Parathyroid adenoma (tissue), 2 donors: ENCODE measurements around the gene REEP6.
"Not testable (repeated sequence)": the region's sequence is repeated elsewhere in the genome, so short reads cannot be mapped to it uniquely, and the experiment has no call there.

Experiments
- H2AFZ ChIP-seq: fragments of 300-600 bp; sonication (generic); one replicate; pipeline ENCODE4 v1.7.0; 2017; ENCODE audit warnings: antibody characterized with exemption, mild to moderate bottlenecking
- H3K27ac ChIP-seq: fragments of 300-600 bp; sonication (generic); one replicate; pipeline ENCODE4 v1.7.0; 2017
- H3K27me3 ChIP-seq: fragments of 300-600 bp; sonication (generic); one replicate; pipeline ENCODE4 v1.7.0; 2017; ENCODE audit warnings: low read length; ENCODE audit not compliant: control insufficient read depth, insufficient read depth
- H3K36me3 ChIP-seq: fragments of 300-600 bp; sonication (generic); one replicate; pipeline ENCODE4 v1.7.0; 2017; ENCODE audit warnings: low read length; ENCODE audit not compliant: control insufficient read depth, insufficient read depth
- H3K4me1 ChIP-seq: fragments of 300-600 bp; sonication (generic); one replicate; pipeline ENCODE4 v1.7.0; 2017; ENCODE audit warnings: control low read depth
- H3K4me2 ChIP-seq: fragments of 300-600 bp; sonication (generic); one replicate; pipeline ENCODE4 v1.7.0; 2017; ENCODE audit warnings: low read length
- H3K4me3 ChIP-seq: fragments of 300-600 bp; sonication (generic); one replicate; pipeline ENCODE4 v1.7.0; 2017; ENCODE audit warnings: low read depth, low read length
- H3K79me2 ChIP-seq: fragments of 300-600 bp; sonication (generic); one replicate; pipeline ENCODE4 v1.7.0; 2017; ENCODE audit warnings: control low read depth
- H3K9ac ChIP-seq: fragments of 300-600 bp; sonication (generic); one replicate; pipeline ENCODE4 v1.7.0; 2017; ENCODE audit warnings: mild to moderate bottlenecking
- H3K9me3 ChIP-seq: fragments of 300-600 bp; sonication (generic); one replicate; pipeline ENCODE4 v1.7.0; 2017; ENCODE audit warnings: low read length; ENCODE audit not compliant: control insufficient read depth
- CTCF ChIP-seq: fragments of 300-600 bp; sonication (generic); IDR thresholded peaks from one replicate; pipeline ENCODE4 v1.7.0; 2017; ENCODE audit warnings: antibody characterized with exemption, mild to moderate bottlenecking
- donor health status: primary hyperparathyroidism.

REEP6 gene

GRCh38 chr19:1532003-1532402 lies 41.0 kb downstream of the REEP6 start:
- TF ChIP-seq CTCF, result no peak
- Histone ChIP-seq H3K79me2 (no peaks in the 10 kb centered on the region), H3K4me2 (no peak overlapping the region), H3K4me1 (no peaks in the 10 kb centered on the region), H3K4me3 (no peak overlapping the region), H3K27ac (no peak overlapping the region), H2AFZ (no peak overlapping the region), H3K9me3 (no peaks in the 10 kb centered on the region), H3K36me3 (no peaks in the 10 kb centered on the region), H3K27me3 (no peaks in the 10 kb centered on the region), H3K9ac (no peak overlapping the region)

GRCh38 chr19:1533510-1534150 lies 42.6 kb downstream of the REEP6 start:
- no peaks in the 10 kb centered on the region for H3K4me1 ChIP-seq
- H2AFZ ChIP-seq, result no peak overlapping the region
- no peak for TF ChIP-seq CTCF
- H3K27me3 ChIP-seq, result no peaks in the 10 kb centered on the region
- H3K9me3 ChIP-seq, result no peaks in the 10 kb centered on the region
- no peaks in the 10 kb centered on the region for H3K79me2 ChIP-seq
- no peak overlapping the region for H3K9ac ChIP-seq
- no peak overlapping the region for H3K27ac ChIP-seq
- no peak overlapping the region for H3K4me2 ChIP-seq
- no peaks in the 10 kb centered on the region for H3K36me3 ChIP-seq
- no peak overlapping the region for H3K4me3 ChIP-seq

- no peak for TF ChIP-seq CTCF
- no peaks in the 10 kb centered on the region for H3K27me3 ChIP-seq
- no peak overlapping the region for H3K27ac ChIP-seq
- H3K36me3 ChIP-seq, result no peaks in the 10 kb centered on the region
- H3K9ac ChIP-seq, result no peak overlapping the region
- no peak overlapping the region for H2AFZ ChIP-seq
- no peaks in the 10 kb centered on the region for H3K79me2 ChIP-seq
- H3K4me1 ChIP-seq, result no peaks in the 10 kb centered on the region
- no peak overlapping the region for H3K4me2 ChIP-seq
- no peak overlapping the region for H3K4me3 ChIP-seq
- H3K9me3 ChIP-seq, result no peaks in the 10 kb centered on the region
Measured at GRCh38 chr19:1534972-1535371, 44.0 kb downstream of the REEP6 start.

GRCh38 chr19:1535699-1536098 lies 44.7 kb downstream of the REEP6 start:
- H3K36me3 ChIP-seq, H3K4me2 ChIP-seq, H3K9me3 ChIP-seq, H3K9ac ChIP-seq, H2AFZ ChIP-seq, H3K4me1 ChIP-seq, H3K4me3 ChIP-seq, H3K27me3 ChIP-seq, H3K27ac ChIP-seq, H3K79me2 ChIP-seq: not testable (repeated sequence)

- Histone ChIP-seq H3K4me3 (no peak overlapping the region), H3K79me2 (no peaks in the 10 kb centered on the region), H3K4me2 (no peak overlapping the region), H2AFZ (no peak overlapping the region), H3K4me1 (no peaks in the 10 kb centered on the region), H3K9me3 (no peaks in the 10 kb centered on the region), H3K36me3 (no peaks in the 10 kb centered on the region), H3K27ac (no peak overlapping the region), H3K27me3 (no peaks in the 10 kb centered on the region), H3K9ac (no peak overlapping the region)
- no peak for TF ChIP-seq CTCF
Measured at GRCh38 chr19:1538978-1539377, 48.0 kb downstream of the REEP6 start.

- H3K4me1 ChIP-seq, H2AFZ ChIP-seq, H3K9me3 ChIP-seq, H3K36me3 ChIP-seq, H3K9ac ChIP-seq, H3K79me2 ChIP-seq, H3K27ac ChIP-seq, H3K4me3 ChIP-seq, H3K27me3 ChIP-seq, H3K4me2 ChIP-seq: not testable (repeated sequence)
Measured at GRCh38 chr19:1539749-1540148, 48.8 kb downstream of the REEP6 start.
